Measurements from ENCODE around the gene ZBTB7A.

The ZBTB7A gene

DNA sequence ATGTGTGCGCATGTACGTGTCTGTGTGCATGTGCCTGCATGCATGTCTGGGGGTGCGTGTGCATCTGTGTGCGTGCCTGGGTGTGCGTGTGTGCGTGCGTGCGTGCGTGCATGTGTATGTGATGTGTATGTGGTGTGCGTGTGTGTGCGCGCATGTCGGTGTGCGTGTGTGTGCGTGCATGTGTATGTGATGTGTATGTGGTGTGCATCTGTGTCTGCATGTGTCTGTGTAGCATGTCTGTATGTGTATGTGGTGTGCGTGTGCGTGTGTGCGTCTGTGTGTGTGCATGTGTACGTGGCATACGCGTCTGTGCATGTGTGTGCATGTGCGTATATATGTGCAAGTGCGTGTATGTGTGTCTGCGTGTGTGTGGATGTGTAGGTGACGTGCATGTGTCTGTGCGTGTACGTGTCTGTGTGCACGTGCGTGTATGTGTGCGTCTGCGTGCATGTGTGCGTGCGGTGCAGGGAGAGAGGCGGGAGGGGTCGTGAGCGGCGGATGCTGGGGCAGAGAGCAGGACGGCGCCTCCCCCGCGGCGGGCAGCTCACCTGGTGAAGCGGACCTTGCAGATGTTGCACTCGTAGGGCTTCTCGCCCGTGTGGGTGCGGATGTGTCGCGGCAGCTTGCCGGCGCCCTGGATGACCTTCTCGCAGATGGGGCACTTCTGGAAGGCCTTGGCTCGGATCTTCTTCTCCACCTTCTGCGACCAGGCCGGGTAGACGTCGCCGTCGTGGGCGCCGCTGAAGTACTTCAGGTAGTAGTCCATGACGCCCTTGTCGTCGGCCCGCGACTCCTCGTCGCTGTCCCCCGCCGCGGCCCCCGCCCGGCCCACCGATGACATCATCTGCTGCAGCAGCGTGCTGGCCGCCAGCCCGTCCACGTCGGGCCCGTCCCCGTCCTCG is 13.0 kb downstream of the ZBTB7A start:
- no peak for DNase-seq (ENCODE audit: low spot score)

DNA sequence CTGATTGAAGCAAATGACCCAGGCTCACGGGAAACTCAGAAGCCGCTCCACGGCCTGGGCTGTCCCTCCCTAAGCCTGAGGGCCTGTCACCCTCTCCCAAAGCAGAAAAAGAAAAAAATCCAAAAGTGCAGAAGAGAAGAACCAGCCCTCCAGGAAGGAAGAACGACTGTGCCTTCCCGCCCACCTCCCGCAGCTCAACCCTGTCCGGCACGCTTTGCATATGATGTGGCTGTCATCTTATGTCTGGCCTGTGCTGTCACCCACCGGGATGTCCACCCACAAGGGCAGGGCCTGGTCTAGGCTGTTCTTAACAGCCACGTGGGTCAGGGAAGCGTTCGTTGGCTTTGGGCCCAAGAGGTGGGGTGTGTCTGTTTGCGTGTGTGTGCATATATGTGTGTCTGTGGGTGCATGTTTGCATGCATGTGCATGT is 13.7 kb downstream of the ZBTB7A start:
- no peak for DNase-seq (ENCODE audit: low spot score)

DNA sequence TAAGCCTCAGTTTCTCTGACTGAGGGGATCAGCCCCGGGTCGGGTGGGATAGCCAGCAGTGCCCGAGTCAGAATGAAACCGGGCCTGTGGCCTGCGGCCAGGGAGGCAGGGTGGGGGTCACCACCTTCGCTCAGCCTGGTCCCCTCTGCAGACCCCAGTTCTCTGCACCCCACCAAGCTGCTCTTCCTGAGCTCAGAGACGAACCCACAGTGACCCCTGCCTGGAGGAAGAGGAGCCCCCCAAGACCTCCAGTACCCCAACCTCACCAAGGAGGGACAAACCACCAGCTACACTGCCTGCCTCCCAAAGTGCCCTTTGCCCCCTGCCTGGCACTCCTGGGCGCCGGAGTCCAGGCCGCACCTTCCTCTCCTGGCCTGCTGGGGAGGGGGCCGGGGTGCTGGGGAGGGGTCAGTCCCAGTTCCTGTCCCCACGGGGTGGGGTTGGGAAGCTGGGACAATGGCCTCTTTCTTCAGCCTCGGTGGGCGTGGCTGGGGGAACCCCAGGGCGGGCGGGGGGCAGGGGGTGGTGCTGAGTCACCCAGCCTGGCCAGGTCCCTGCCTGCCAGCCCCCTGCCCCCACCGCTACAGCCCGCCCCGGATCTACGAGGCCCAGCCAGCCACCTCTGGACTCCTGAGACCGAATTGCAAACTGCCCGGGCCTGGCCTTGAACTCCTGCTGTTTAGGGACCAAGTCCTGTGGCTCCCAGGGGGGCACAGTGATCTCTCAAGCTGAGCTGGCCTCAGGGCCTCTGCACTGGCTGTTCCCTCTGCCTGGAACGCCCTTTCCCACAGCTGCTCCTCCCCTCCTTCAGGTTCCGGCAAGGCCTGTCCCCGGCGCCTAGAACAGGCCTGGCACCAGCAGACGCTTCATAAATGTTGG is 14.3 kb downstream of the ZBTB7A start:
- no peak for DNase-seq (ENCODE audit: low spot score)

DNA sequence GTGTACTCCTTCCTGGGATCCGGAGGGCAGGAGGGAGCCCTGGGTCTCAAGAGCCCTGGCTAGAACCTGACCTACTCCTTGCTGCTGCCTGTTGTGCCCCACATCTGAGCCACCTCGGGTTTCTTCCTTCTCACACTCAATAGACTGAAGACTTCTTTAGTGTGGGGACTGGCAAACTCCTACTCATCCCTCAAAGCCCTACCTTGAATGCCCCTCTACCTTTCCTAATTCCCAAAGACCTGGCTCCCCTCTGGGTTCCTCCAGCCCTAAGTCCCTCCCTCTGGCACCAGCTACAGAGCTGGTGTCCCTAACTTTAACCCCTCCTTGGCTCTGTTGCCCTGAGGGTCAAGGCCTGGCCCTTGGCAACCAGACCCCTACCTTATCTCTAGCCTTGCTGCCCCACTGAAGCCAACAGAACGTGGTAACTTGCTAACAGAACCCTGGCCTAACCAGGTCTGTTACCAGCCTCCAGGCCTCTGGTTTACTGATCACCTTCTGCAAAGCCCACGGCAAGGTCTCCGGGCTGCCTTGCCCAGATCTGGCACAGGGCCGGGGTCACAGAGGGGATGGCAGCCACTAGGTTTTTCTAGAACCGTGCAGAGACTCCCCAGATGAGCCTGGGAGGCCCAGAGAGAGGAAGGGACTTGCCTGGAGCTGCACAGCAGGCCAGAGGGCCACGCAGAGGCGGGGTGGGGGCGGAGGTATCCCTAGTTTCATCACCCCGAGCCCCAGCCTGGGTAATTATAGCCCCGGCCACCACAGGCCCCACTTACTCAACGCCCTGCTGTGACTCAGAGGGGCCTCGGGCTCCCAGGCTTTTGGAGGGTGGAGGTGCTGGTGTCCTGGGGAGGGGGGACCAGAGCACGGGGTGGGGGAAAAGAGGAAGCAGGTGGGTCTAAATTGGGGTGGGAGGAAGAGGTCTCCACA is 15.3 kb downstream of the ZBTB7A start:
- DNase-seq (ENCODE audit: low spot score), result no peak

DNA sequence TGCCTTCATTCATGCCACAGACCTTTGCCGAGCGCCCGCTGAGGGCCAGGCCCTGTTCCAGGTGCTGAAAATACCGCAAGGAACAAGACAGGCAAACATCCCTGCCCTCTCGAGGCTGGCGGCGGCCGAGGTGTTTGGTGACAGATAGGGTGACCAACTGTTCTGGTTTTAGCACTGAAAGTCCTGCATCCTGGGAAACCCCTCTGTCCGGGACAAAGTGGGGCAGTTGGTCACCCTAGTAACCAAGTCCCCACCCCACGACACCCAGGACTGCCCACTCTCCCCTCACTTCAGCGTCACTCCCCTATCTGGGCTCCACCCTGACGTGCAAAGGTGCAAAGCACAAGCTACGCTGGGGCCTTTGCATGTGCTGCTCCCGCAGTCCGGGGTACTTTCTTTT is 17.3 kb downstream of the ZBTB7A start:
- DNase-seq (ENCODE audit: low spot score), result no peak

DNA sequence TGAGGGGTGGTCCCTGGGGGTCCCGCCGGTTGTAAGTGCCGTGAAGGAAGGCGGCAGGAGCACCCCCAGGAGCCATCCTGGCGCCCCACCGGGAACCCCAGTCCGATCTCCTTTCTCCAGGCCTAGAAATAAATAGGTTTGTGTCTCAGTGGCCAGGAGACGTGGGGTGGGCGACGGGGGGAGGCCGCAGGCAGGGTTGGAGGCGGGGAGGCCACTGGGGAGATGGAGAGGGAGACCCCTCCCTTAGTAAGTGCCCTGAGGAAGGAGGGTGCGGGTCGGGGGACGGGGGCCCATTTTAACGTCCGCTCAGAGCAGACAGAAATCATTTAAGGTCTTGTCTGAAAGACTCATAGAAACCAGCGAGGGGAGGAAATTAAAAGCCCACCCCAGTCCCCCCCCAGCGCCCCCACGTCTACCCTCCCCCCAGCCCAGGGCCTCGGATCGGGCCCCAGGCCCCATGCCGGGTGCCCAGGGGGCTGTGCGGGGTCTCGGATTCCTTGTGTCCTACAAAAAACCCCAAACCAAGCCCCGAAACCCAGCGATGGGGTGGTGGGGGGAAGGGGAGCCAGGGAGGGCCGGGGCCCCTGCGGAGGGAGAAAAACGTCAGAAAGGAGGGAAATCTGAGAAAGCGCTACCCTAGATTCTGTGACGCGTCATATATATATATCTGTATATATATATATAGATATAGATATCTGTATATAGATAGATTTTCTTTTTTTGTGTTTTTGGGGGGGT is 19.6 kb downstream of the ZBTB7A start:
- DNase-seq (ENCODE audit: low spot score), result no peak

DNA sequence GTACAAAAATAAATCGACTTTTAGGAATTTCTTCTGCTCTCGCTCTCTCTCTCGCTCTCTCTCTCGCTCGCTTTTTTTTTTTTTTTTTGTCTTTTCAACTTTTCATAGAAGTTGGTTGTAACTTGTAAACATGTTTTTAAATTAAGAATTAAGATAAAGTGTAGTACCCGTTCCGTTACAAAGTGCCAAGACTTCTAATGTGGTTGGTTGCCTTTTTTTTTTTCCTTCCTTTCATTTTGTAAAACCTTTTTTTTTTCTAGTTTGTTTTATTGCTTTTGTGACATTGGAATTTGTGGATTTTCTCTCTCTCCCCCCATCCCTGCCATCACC is 20.4 kb downstream of the ZBTB7A start:
- DNase-seq (ENCODE audit: low spot score), result no peak

DNA sequence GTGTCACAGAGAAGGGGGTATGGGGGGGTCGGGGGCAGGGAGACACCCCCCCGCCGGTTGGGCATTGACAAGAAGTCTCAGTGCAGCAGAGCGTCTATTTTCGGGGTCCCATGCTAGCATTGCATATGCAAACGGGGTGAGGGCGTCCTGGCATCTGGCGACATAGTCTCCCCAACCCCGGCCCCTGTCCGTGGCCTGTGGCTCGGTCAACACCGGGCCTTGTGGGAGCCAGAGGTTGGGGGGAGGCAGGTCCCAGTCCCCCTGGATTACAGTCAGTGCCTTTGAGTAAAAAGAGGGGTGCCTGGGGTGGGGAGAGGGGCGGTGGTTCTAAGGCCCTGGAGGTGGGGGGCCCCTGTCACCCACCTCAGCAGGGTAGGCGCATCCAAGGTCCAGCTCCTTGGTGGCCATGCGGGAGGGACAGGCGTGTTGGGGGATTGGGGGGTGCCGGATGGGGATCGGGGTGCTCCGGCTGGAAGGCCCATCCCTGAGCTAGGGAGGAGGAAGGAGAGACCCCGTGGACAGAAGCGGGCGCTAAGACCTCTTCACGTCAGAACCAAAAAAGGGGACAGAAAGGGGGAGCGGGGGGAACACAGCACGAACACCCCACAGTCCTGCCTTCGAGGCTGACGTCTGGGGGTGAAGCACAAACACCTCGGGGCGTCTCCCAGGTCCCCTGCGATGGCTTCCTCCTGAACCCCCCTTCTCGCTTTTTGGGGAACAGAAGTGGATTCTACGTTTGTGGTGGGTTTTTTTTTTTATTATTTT is 20.9 kb downstream of the ZBTB7A start:
- no peak for DNase-seq (ENCODE audit: low spot score)

DNA sequence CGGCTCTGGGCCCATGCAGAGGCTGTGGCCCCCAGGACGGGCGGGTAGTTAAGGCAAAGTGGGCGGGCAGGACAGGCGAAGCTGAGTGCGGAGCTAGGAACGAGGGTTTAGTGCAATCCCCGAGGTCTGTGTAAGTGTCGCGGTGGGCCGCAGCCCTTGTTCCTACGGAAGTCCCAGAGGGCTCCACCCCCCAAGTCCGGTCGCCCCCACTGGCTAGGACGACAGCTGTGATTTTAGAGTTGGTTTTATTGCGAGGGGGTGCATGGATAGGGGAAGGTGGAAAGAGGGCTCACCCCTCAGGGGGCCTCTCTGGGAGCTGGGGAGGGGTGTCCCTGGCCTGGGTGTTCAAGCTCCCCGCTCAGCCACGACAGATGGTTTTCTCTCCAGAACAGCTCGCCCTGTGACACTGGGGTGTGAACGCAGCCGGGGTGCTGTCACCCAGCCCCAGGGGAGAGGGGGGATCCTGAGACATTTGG is 21.7 kb downstream of the ZBTB7A start:
- no peak for DNase-seq (ENCODE audit: low spot score)

DNA sequence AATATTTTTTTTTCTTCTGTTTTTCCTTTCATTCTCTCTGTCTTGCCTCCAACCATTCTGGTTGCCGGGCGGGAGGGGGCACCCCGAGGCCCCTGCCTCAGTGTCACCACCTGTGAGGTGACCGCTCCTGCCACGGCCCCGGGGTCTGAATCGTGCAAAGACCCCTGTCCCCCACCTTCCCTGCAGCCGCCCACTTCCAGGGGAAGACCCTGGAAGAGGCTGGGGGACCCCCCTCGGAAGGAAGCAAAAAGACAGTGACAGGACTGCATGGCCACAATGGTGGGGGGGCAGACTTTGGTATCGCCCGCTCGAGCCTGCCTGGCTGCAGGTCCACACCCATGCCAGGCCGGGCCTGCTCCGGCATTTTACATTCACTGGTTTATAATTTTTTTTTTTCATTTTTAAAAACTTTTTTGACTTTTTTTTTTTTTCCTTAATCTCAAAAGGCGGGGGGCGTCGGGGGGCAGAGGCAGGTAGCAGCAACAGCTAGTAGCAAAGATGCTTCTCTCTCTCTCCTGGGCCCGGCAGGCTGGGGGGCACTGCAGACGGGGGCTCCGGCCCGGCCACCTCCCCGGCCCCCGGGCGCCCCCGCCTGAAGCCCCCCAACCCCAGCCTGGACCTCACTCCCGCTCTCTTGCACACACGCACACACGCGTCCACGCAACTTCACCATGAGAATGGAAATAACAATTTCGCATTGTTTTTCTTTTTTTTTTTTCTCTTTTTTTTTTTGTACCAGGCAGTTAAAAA is 22.6 kb downstream of the ZBTB7A start:
- DNase-seq (ENCODE audit: low spot score), result no peak

DNA sequence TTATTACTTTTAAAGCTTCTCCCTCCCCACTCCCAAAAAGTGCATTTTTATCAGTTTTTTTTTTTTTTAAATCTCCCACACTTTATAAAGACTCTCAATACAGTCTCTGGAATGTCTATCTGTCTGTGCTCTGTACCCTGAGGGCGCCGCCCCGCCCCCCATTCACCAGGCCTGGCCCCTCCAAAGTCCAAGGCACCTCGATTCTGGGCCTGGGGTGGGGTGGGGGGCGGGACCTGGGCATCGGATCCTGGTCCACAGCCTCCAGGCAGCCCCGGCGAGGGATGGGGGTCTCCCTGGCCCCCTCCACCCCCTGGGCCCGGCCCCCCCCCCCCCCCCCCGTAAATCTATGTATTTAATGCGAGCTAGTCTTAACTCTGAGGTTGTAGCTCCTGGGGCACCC is 23.3 kb downstream of the ZBTB7A start:
- DNase-seq (ENCODE audit: low spot score), result no peak

DNA sequence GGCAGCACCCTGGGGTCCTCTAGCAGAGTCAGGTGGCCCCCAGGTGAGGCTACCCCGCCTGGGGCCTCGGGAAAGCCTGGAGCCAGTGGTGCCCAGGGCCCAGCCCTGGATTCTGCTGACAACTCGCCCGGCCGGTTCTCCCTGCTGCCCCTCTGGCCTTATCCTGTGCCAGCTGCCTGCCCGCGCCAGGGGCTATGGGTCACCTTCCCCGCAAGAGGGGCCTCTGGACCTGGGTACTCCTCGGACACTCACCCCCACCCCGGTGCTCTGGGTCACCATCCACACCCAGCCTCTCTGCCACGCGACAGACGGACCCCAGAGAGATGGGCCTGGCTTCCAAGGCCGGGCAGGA is 24.0 kb downstream of the ZBTB7A start:
- no peak for DNase-seq (ENCODE audit: low spot score)

DNA sequence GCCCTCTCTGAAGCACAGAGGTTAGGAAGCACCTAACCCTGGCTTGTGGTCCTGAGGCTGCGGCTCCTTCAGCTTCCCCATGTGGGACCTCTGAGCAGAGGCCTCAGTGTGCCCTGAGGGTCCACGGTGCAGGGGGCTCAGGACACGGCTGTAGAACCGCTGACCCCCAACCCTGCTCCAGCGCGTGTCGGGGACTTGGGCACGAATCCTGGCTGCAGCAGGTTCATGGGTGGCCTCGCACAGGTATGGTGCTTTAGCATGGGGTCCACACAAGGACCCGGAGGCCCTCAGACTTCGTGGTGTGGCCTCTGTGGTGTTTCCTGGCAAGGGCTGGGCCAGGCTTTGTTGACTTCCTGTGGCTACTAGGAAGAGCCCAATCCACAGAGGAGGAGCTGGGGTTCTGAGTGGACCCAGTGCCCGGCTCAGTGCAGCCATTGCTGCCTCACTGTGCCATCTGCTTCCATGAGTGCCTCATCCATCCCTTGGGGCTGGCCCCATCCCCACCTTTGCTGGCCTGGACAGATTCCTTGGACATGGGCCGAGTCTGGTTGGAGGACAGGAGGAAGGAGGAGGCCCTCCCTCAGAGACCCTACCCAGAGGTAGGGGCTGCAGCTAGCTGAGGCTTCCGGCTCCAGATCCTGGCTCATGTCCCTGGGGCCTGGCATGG is 24.5 kb downstream of the ZBTB7A start:
- no peak for DNase-seq (ENCODE audit: low spot score)

DNA sequence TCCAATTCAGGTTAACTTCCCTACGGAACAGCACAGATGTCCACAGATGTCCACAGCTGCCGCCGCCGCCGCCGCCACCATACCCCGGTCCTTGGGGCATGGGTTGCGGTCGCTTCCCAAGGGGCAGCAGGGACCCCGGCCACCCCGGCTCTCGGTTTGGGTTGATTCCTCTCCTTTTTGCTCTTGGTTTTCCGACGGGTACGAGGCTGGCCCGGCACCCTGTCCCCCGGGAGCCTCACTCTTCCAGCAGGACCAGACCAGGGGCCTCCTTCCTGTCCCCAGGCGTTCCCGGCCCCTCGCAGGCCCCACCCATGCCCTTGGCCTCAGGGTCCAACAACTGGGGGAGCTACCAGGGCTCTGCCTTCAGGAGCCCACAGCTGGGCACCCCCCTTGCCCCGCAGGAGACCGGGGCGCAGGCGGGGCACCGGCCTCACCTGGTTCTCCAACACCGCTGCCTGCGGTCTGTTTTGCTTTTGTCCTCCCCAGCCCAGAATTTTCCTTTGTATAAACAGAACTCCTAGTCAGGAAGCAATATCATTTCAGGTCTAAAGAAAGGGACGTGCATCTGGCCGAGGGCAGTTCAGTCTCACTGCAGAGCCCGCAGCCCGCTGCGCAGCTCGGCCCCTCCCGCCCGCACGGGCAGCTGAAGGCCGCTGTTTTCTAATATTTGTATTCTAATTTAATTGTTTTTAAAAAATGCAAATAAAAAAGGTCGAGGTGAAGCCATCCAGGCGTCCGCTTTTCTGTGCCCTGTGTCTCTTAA is 27.9 kb downstream of the ZBTB7A start:
- no peak for DNase-seq (ENCODE audit: low spot score)

DNA sequence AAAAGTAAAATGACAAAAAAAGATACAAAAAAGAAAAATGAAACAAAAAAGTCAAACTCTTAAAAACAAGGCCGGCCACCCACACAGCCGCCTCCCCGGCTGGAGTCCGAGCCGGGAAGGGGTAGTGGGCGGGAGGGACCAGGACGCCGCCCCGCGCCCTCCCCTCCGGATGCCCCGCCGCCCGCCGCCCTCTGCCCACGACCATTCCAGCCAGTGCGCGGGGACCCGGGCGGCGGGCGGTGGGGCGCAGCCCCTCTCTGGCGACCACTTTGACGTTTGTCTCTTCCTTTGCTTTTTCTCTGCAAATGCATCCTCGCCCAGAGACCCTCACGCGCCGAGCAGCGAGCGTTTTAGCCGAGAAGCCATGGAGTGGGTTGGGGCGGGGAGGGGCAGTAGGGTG is 28.6 kb downstream of the ZBTB7A start:
- no peak for DNase-seq (ENCODE audit: low spot score)

DNA sequence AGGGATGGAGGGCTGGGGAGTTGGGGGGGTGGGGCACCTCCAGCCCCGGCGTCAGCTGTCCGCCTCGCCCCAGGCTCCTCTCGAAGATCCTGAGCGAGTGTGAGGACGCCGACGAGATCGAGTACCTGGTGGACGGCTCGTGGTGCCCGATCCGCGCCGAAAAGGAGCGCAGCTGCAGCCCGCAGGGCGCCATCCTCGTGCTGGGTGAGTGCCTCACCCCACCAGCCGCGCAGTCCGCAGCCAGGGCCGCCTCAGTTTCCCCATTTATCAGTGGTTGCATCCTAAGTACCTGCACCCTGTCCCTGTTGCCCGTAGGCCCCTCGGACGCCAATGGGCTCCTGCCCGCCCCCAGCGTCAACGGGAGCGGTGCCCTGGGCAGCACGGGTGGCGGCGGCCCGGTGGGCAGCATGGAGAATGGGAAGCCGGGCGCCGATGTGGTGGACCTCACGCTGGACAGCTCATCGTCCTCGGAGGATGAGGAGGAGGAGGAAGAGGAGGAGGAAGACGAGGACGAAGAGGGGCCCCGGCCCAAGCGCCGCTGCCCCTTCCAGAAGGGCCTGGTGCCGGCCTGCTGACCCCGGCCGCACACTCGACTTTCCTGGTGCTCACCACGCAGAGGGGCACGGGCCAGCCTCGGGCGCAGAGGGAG is 29.3 kb downstream of the ZBTB7A start:
- no peak for DNase-seq (ENCODE audit: low spot score)

DNA sequence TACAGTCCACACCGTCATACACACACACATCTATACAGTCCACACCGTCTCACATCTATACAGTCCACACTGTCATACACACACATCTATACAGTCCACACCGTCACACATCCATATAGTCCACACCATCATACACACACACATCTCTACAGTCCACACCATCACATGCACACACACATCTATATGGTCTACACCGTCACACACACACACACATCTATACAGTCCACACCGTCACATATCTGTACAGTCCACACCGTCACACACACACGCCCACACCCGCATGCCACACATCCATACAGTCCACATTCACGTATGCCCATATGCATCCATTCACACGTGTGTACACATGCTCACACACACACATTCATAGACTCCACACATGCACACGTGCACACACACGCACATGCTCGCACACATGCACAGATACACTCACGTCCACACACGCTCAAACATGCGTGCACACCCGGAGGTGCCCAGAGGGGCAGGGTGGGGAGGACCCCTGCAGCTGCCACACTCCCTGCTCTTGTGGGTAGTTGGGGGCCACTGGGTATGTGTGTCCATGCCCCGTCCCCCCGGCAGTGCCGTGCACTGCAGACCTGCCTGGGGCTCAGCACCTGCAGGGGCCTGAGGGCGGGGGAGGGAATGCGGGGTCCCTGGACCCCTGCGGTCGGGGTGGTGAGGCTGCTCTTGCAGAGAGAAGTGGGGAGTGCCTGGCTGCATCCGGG is 30.0 kb downstream of the ZBTB7A start:
- no peak for DNase-seq (ENCODE audit: low spot score)
